ENCODE measurements around the gene CRAMP1. TPM values are rescaled to one million over a fixed set of nuclear protein-coding genes. Genes with fewer than 3 reads are reported as not detected.

CRAMP1 gene
- total RNA-seq, 1 experiment from 2014 or later = 28.8 TPM

GRCh38 chr16:1667916-1668315, 55.8 kb downstream of the CRAMP1 start:
- Histone ChIP-seq H3K4me1 (ENCODE audit: control insufficient read depth, insufficient read depth, low read length) (no peaks in the 10 kb centered on the region), H3K4me3 (ENCODE audit: low read depth in 2 of 2, low read length in 2 of 2) (no peak overlapping the region), H3K9me3 (ENCODE audit: control insufficient read depth, insufficient read depth, low read depth, low read length) (no peaks in the 10 kb centered on the region), H3K27me3 (ENCODE audit: control insufficient read depth, insufficient read depth, low read length) (no peaks in the 10 kb centered on the region), H3K27ac (ENCODE audit: low read length) (no peak overlapping the region), H3K36me3 (ENCODE audit: control insufficient read depth, insufficient read depth, low read length) (peaks cover 31% of the 10 kb centered on the region)
- DNase-seq (ENCODE audit: low read depth, low spot score) (no peak), ATAC-seq (no peak)
- no TSS peak for BruUV-seq (replicated peaks)
- ChIA-PET POLR2A (no interaction called here), CTCF (no interaction called here)
- intact Hi-C loops (cut with micrococcal nuclease; ENCODE audit: unreplicated experiment) = no loop called here
- in situ Hi-C loops (cut with HindIII; ENCODE audit: low pct_unique_long_range_greater_than_20kb, low sequenced_read_pairs) = no loop called here
- TF ChIP-seq SIN3A (IDR thresholded peaks at IDR 0.05; ENCODE audit: borderline replicate concordance, insufficient read depth, low read depth, low read length) (no peak), CTCF (IDR thresholded peaks at IDR 0.05) (no peak), REST (IDR thresholded peaks at IDR 0.05; ENCODE audit: insufficient read depth in 1 of 2, low read depth in 2 of 2, low read length in 1 of 2) (no peak), TCF7L2 (IDR thresholded peaks at IDR 0.05; ENCODE audit: low read depth, low read length) (no peak), POLR2AphosphoS5 (IDR thresholded peaks at IDR 0.05; ENCODE audit: low read depth, low read length) (no peak)

- no peak overlapping the region for H3K27ac ChIP-seq (ENCODE audit: low read length)
- BruUV-seq (replicated peaks) = no TSS peak
- DNase-seq (ENCODE audit: low read depth, low spot score) = no peak
- H3K9me3 ChIP-seq (ENCODE audit: control insufficient read depth, insufficient read depth, low read depth, low read length) = no peaks in the 10 kb centered on the region
- H3K4me3 ChIP-seq (ENCODE audit: low read depth in 2 of 2, low read length in 2 of 2) = no peak overlapping the region
- in situ Hi-C loops (cut with HindIII; ENCODE audit: low pct_unique_long_range_greater_than_20kb, low sequenced_read_pairs) = no loop called here
- ATAC-seq = no peak
- H3K4me1 ChIP-seq (ENCODE audit: control insufficient read depth, insufficient read depth, low read length) = no peaks in the 10 kb centered on the region
- intact Hi-C loops (cut with micrococcal nuclease; ENCODE audit: unreplicated experiment) = no loop called here
- no peak for TF ChIP-seq REST (IDR thresholded peaks at IDR 0.05; ENCODE audit: insufficient read depth in 1 of 2, low read depth in 2 of 2, low read length in 1 of 2)
- TF ChIP-seq POLR2AphosphoS5 (IDR thresholded peaks at IDR 0.05; ENCODE audit: low read depth, low read length) = no peak
- no peak for TF ChIP-seq CTCF (IDR thresholded peaks at IDR 0.05)
- no peak for TF ChIP-seq TCF7L2 (IDR thresholded peaks at IDR 0.05; ENCODE audit: low read depth, low read length)
- TF ChIP-seq SIN3A (IDR thresholded peaks at IDR 0.05; ENCODE audit: borderline replicate concordance, insufficient read depth, low read depth, low read length) = no peak
- H3K27me3 ChIP-seq (ENCODE audit: control insufficient read depth, insufficient read depth, low read length) = no peaks in the 10 kb centered on the region
- peaks cover 24% of the 10 kb centered on the region for H3K36me3 ChIP-seq (ENCODE audit: control insufficient read depth, insufficient read depth, low read length)
- ChIA-PET CTCF (no interaction called here), POLR2A (no interaction called here)
Measured at GRCh38 chr16:1668612-1669319, 56.6 kb downstream of the CRAMP1 start.
